GM18505 (cell line): ENCODE results near the gene RPTOR.

Experiments
- ATAC-seq: cut with Tn5 transposase; IDR thresholded peaks from one replicate; pipeline ENCODE4 v1.9.1; 2021; ENCODE audit not compliant: unreplicated experiment
- POLR2A ChIP-seq: IDR thresholded peaks from 4 replicates; pipeline ENCODE4 v1.6.1; 2011; ENCODE audit warnings: borderline replicate concordance; ENCODE audit not compliant: insufficient read depth, insufficient read length; ENCODE audit errors: extremely low read depth

The RPTOR gene

GRCh38 chr17:80858301-80859001 lies 313.8 kb downstream of the RPTOR start:
- ATAC-seq = no peak
- TF ChIP-seq POLR2A = no peak

- TF ChIP-seq POLR2A = no peak
- no peak for ATAC-seq
Measured at GRCh38 chr17:80859002-80859941, 314.6 kb downstream of the RPTOR start.

GRCh38 chr17:80860101-80860671 lies 315.5 kb downstream of the RPTOR start:
- no peak for TF ChIP-seq POLR2A
- no peak for ATAC-seq

- TF ChIP-seq POLR2A = no peak
Measured at GRCh38 chr17:80860703-80861417, 316.2 kb downstream of the RPTOR start.

GRCh38 chr17:80861418-80861815 lies 316.8 kb downstream of the RPTOR start:
- no peak for TF ChIP-seq POLR2A
- no peak for ATAC-seq

More at GRCh38 chr17:80860703-80861417, 316.2 kb downstream of the RPTOR start:
- ATAC-seq = no peak

GRCh38 chr17:80861892-80862291 lies 317.3 kb downstream of the RPTOR start:
- no peak for ATAC-seq
- TF ChIP-seq POLR2A = no peak

GRCh38 chr17:80862481-80862961 lies 317.9 kb downstream of the RPTOR start:
- ATAC-seq = no peak
- no peak for TF ChIP-seq POLR2A

- no peak for TF ChIP-seq POLR2A
- ATAC-seq = no peak
Measured at GRCh38 chr17:80862978-80863377, 318.3 kb downstream of the RPTOR start.

GRCh38 chr17:80863626-80864025 lies 319.0 kb downstream of the RPTOR start:
- ATAC-seq = no peak
- no peak for TF ChIP-seq POLR2A

- no peak for TF ChIP-seq POLR2A
- no peak for ATAC-seq
Measured at GRCh38 chr17:80864751-80865150, 320.1 kb downstream of the RPTOR start.

- ATAC-seq = no peak
- no peak for TF ChIP-seq POLR2A
Measured at GRCh38 chr17:80866050-80866793, 321.6 kb downstream of the RPTOR start.

- ATAC-seq = no peak
- no peak for TF ChIP-seq POLR2A
Measured at GRCh38 chr17:80868022-80868609, 323.5 kb downstream of the RPTOR start.
